DMS 273 (cell line): ENCODE data around the gene LHPP.
A peak's percentile ranks its signal among the peaks of the same experiment; 100 is the strongest.

Experiments used
- DNase-seq: peaks from one replicate; lab custom pipeline; 2025; ENCODE audit not compliant: unreplicated experiment; lab: John Stamatoyannopoulos, UW

The LHPP gene

DNA sequence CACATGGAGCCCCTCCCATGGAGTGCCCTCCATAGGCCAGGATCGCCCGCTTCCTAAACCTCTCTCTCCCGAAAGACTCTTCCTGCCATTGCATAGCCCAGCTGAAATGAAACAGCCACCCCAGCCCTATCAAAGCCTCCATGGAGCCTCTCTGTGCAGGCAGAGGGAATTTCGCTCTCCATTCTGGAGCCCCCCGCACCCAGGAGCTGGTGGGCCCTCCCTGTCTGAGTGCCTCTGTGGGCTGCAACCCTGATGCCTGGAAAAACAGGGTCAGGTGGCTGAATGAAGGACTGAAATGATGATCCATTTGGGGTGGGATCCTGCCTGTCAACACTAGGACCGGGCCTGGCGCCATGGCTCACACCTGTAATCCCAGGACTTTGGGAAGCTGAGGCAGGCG, 176.1 kb downstream of the LHPP start:
- DNase-seq: no peak

DNA sequence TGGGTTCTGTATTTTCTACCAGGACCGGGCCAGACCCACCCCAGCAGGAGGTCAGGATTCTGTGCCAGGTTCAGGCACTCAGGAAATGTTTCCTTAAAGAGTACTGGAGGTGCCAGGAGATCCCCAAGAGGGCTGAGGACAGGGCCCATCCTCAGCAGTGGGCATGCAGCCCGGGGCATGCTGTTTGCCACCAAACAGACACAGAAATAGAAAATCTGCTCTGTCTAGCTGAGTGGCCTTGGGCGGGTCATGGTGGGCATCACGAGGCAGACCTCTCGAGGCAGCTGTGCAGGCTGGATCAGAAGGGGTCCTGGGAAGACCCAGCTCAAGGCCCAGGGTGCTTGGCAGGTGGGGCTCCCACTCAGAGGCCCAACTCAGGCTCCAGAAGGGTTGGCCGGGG, 177.6 kb downstream of the LHPP start:
- DNase-seq: no peak

DNA sequence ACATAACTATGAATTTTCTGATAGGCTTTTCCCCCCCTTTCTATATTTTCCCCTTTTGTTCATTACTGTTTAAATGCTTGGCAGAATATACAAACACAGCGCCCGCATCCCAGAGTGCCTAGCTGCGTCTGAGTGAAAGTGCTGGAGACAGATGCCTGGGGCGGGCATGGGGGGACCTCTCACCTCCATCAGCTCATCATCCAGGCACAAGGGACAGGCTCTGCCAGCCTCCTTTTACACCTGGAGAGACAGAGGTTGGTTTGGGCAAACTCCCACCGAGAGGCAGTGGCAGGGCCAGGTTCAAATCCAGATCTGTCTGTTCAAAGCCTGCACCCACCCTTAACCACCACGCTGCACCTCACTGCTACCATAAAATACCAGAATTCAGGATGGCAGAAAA, 178.0 kb downstream of the LHPP start:
- DNase-seq: no peak

DNA sequence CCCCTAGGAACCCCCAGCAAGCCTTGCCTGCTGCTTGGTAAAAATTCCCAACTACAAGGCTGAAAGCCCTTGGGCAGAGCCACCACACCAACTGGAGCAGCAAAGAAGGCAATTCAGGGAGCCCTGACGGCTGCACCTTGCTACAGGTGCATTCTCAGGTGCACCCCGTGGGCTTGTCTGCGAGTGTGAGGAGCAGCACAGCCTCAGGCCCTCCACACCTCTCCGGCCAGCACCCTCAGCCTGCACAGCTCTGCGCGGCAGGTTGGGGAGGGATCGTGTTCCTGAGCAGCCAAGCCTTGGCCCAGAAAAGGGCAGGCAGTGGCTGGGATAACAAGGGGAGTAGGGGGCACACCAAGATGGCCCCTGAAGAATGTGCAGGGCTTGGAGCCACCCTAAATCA, 178.4 kb downstream of the LHPP start:
- DNase-seq: no peak

DNA sequence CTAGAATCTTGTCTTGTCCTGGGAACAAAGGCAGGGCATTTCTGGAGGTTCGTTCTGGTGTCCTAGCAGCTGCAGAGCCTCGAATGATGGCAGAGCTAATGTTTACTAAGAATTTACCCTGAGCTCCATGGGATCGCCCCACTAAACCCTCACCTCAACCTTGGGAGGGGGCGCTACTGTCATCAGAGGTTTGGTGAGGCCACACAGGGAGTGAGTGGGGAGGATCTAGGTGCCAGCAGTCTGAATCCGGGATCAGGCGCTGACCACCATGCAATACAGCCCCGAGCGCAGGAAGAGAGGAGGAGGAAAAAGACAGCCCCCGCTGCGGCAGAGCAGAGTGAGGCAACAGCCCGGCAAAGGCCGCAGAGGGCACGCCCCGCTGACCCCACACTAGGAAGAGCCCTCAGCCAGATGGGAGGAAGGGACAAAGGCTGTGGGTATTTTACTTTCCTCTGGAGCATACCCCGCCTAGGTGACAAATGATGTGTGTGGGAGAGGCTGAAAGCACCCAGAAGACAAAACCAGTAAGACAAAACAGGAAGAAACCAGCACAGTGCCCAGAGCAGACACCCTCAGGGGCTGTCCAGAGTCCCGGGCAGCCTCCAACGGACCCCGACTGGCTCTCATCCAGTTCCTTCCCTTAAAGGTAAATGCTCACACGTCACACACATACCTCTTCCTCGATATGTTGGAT, 179.1 kb downstream of the LHPP start:
- DNase-seq: no peak

DNA sequence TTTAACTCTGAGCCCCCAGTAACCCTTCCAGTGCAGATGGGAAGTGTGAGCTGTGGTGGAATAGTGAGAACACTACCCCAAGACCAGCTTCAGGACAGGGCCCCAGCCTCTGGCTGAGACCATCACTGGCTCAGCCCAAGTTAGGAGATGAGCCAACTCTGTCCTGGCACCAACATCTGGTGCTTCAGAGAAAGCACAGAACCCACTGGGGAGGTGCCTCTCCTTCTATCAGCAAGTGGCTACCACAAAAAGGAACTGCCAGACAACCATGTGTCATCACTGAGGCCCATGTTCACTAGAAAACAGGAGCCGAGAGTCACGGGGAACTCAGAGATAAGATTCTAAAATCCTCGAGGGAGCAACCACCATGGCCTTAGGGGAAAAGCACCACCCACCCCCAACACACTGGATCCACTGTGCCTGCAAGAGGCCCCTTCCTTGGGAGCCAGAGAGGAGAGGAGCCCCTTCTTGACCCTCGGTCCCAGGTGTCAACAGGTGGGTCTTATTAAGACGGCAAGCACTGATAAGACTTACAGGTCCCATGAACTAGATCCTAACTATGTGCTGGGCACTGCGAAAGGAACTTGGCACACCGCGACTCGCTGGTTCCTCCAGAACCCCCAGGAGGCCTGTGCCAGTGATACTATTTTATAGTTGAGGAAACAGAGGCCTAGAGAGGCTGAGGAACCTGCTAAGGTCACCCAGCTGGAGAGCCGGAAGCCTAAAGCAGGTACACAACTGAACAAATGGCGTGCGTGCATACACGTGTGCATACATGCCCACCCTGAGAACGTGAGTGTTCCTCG, 179.9 kb downstream of the LHPP start:
- DNase-seq: peak; percentile 67

DNA sequence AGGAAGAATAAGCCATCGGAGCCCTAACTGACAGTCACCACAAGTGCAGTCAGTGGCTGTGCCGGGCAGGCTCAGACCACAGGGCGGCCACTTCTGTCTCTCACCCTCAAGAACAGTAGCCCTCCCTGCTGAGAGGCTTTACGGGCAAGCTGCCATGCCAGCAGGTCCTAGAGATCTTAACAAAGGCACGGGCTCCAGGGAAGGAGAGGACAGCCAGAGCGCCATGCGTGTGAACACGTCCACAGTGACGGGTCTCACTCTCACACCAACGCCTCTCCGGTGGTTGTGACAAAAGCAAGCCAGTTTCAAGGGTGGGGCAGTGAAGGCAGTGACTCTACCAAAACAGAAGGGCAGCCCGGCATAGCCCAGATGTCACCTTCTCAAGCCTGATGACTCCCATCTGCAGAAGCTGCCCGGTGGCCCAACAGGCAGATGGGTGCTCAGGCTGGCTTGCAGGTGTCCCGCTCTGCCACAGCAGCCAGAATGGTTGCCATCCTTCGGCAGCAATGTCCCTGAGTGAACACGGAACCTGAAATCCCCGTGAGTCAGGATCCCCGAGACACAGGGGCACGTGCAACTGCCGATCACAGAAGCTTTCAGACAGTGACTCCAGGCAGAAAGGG, 180.6 kb downstream of the LHPP start:
- DNase-seq: peak; percentile 80

DNA sequence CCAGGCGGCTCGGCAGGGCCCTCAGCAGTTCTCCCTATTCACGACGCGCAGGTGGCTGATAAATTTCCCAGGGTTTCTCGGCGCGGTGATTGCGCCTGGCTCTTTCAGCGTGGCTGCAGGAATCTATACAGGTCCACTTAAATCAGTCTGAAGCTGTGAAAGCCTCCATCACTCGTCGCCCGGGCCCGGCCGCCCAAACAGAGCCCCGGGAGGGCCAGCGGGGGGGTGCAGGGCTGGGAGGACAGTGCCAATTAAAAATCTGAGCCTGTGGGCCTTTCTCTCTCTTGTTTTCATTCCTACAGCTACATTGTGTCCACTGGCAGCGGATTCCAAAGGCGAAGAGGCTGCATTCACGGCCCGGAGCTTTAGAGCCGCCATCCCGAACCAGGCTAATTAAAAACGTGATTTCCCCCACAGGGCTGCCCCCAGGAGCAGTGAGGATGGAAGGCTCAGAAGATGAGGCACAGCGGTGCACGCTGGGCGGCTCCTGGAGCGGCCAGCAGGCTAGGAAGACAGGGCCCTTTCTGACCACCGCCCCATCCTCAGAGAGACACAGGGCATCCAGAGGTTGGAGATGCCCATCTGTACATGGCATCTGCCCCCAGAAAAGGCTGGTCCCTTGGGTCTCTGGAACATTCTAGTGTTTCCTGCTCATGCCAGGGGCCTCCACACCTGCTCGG, 181.8 kb downstream of the LHPP start:
- no peak for DNase-seq

DNA sequence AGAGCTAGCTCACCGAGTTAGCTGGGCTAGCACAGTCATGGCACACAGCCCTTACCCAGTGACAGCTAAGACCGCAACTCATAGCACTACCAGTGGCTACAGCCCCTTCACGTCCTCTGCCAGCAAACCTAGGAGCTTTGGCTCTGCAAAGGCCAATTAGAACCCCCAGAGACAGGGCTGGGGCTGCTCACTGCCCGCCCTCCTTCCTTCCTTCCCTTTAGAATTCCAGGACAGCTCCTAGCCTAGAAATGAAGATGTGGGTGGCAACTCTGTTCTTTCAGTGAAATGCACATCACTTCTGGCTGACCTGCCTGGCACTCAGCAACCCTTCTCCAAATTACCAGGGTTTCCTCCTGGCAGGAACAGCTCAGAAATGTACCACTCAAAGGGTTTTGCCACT, 182.6 kb downstream of the LHPP start:
- no peak for DNase-seq

DNA sequence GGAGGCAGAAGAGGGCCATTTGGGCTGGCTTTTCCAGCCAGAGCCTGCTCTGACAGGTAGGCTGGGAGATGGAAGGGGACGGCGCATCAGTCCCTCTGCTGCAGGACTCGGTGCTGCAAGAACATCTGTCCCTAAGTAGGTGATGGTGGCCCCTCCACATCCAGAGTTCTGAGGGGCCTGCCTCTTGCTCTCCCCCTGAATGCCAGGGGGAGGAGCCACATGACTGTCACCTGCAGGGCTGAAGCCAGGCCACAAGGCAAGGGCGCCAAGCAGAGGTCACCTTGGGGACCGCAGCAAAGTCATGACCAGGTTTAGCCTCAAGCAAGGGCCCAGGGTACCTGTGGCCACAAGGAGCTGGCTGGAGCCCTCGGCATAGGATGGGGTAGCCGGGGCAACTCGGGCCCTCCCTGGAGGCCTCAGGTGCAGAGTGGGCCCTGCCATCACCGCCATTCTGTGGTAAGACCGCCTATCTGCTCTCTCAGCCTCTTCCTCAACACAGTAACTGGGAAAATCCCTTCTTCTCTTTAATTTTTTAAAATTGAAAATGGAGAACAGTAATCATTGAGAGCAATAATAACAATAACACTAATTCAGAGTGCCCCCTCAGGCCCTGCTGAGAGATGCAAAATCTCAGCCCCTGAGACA, 183.3 kb downstream of the LHPP start:
- no peak for DNase-seq

DNA sequence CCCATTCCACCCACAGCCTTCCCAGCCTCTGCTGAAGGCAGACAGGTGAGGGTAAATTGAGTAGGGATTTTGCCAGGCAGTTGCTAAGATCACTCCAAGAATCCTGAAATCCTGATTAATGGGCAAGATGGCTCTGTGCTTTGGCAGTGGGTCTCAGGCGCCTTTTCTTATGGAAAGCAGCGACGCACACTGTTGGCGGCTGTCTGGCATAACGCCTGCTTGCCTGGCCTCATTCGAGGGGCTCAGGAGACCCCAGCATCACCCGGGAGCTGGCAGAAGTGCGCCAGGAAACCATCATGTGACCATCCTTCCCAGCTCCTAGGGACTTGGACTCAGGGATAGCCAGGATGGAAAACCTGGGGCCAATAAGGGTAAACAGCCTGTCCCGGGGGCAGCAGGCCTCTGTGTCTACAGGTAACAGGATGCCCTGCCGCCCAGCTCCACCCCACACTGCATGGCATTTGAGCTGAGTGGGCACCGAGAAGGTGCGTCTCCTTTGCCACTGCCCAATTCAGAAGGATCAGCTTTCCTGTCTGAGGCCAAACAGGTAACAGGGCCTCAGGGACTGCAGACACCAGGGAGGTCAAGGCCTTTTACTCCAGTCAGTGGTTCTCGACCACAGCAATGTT, 184.0 kb downstream of the LHPP start:
- no peak for DNase-seq

DNA sequence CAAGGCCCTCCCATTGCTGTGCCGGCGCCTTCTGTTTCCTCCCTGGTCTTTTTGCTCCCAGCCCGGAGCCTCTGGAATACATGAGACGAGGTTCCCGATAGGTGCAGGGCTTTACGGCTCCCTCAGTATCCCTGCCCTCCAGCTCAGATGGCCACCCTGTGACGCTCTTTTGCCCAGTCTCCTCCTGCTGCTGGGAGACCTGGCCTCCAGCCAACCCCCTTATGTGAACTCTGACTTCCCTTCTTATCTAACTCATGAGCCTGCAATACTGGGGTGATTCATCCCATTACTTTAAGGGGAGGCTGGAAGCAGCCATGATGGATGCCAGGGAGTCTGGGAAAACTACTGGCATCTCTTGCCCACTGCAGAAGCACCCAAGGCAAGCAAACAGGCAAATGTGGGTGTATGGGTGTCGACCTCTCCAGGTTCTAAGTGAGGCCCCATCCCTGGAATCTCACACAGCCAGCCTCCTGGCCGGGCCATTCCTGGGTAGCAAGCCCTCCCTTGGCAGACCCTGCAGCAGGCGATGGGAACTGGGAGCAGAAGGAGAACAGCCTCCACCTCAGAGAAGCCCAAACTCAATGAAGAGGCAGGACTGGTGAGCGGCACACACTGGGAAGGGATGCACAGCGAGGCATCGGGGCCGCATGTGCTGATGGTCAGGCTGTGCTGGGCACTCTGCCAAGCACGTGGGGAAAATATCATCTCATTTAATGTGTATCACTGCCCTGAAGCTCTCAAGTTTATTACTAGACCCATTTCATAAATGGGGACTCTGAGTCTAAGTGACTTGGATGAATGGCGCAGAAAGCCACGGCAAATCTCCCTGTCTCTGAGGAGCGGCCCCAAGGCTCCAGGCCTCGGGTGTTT, 185.1 kb downstream of the LHPP start:
- peak; percentile 29 for DNase-seq

DNA sequence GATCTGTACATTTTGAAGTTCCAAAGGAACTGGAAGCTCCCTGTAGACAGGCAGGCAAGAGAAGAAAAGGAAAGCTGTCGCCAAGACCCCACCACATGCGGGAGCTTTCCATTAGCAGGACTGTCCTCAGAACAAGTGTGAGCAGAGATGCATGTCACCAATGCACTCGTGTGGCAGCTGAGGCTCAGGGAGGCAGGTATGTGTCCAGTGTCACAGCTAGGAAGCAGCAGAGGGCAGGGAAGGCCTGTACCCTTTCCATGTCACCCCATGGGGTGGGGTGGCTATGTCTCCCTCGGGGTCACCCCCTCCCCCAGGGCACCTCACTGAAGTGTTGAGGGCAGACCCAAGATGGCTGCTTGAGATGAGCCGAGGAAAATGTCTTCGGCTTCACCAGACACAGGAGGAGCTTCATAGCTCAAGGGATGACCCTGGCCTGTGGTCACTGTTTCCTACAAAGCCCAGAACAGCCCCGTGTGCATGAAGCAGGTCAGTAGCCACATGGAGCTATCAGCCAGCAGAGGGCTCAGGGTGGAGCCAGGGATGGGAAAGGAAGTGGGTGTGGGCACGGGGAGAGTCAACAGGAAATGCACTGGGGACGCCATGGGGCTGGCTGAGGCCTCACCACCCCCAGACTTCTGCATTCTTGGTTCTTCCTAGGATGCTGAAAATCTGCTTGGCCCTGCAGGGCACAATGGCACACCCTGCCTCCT, 186.0 kb downstream of the LHPP start:
- no peak for DNase-seq

DNA sequence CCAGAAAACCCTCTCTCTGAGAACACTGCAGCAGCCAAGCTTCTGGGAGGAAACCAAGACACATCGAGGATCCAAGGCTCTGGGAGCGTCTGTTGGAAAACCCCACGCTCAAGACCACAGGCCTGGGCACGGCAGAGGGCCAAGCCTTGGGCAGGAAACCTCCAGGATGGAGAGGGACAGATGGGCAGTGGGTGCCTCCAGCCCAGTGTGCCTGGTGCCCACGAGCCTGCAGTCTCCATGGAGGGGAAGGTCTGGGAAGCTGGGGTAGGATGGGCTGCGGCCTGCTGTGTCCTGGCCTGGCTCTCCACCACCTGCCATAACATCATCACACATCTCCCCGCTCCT, 186.5 kb downstream of the LHPP start:
- DNase-seq: no peak

DNA sequence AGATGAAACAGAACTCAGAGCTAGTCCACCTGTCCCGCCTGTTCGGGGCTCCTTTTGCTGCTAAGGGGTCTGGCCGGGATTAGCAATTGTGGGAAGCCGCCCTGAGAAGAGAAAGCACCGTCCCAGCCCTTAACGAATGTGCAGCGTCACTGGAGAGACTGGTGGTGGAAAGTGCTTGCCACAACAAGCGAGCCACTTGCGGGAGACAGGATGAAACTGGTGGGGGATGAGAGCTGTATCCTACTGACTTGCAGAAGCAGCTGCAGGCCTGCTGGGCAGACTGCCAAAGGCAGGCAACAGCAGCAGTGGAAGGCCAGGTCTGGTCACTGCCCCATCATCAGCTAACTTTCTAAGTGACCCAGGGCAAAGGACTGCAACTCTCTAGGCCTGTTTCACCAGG, 187.1 kb downstream of the LHPP start:
- DNase-seq: peak; percentile 77

DNA sequence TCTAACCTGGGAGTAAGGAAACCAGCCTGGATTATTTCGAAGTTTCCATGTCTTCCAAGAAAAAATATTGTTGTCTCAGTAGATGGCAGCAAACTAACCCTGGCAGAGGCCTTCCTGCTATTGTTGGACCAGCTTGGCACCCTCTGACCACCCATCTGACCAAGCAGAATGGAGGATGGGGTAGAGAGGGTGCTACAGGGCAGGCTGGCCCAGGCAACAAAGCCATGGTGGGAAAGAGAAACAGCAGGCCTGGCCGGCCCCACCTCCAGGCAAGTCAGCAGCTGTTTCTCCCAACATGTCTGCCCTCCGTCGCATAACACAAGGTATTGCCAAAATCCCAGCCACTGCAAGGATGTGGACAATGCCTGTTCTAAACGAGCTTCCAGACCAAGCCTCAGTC, 187.6 kb downstream of the LHPP start:
- peak; percentile 60 for DNase-seq

DNA sequence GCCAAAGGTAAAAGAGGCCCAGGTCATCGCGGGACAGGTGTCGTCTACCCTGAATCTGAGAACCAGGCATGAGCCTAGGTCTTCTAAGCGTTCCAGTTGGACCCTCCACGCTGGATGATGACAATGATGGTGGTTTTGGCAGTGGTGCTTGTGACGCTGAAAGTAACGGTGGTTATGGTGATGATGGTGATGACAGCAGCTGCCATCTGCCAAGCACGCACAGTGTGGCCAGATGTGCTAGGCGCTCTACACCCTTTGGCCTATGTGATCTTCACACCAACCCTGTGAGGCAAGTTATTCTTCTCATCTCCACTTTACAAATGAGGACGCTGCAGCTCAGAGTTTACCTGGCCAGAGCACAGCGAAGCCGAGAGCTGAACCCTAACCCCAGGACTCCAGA, 188.6 kb downstream of the LHPP start:
- no peak for DNase-seq

DNA sequence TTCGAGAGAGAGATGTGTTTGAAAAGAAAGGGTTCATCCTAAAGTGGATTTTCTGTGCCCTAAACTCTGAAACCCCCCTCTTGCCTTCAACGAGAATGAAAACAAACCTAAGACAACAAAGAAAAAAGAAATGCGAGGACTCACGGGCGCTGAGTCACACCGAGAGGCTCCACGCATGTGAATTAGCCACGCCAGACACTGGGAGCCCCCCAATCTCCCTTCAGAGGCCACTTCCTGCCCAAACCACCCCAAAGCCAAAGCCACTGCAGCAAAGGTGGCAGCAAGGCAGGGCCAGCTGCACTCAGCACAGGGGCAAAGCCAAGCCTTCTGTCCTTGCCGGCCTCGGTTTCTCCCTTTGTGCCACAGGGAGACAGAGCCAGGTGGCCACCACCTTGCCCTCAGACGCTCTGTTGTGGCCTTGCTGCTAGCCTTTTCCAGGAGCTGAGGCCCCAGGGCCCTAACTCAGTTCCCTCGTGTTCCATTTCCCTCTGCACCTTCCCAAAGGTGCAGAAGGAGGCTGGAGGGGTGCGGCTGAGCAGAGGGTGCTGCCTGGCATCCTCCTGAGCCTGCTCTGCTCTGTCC, 189.3 kb downstream of the LHPP start:
- DNase-seq: no peak

DNA sequence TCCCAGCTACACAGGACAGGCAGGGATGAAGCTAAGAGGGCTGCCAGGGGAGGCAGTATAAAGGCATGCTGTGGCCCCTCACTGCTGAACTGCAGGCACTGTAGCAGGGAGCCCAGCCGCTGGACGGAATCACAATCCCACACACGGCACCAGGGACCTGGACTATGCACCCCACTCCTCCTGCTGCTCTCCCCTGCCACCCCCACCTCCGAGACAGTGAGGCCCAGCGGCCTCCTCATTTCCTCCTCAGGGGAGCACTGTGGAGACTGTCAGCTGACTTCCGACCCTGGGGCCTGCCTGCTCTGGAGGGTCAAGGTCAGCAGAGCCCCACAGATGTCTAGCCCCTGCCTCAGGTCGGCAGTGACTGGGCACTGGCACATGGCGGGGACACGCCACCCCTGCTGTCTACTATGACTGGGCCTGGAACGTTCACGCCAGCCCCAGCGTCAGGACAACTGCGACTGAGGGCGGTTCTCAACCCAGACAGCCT, 189.8 kb downstream of the LHPP start:
- no peak for DNase-seq
